B cell (primary cell): Measurements from ENCODE around the gene USP14. TPM values are rescaled to one million over a fixed set of nuclear protein-coding genes. Genes with fewer than 3 reads are reported as not detected.

Experiments
- ATAC-seq: fragments of 200-7000 bp; cut with Tn5 transposase; one replicate; pipeline ENCODE4 v1.10.0; 2021; ENCODE audit warnings: low read depth, mild to moderate bottlenecking, moderate number of reproducible peaks, moderate library complexity
- CTCF ChIA-PET: fragments of 350-600 bp; sonication (Branson Sonifier 250); formaldehyde crosslinking; loops from one replicate; lab custom pipeline; 2021; ENCODE audit warnings: antibody characterized with exemption, inconsistent platforms; lab: Charles Lee
- POLR2A ChIA-PET: fragments of 350-600 bp; sonication (Branson Sonifier 250); formaldehyde crosslinking; loops from one replicate; lab custom pipeline; 2021; ENCODE audit warnings: antibody characterized with exemption; lab: Charles Lee
- DNase-seq: peaks from one replicate; pipeline ENCODE4 v3.0.0; 2013
- H2AFZ ChIP-seq: 2 replicates; pipeline ENCODE4 v1.6.1; 2012; ENCODE audit warnings: mild to moderate bottlenecking, low read depth, low read length; ENCODE audit not compliant: insufficient read depth, poor library complexity, severe bottlenecking
- H3K27ac ChIP-seq, 2 donors: 1 replicate in 1 of 2; 2 replicates in 1 of 2; pipeline ENCODE4 v1.5.1; 2012 to 2013; ENCODE audit warnings: low read length in 2 of 2, mild to moderate bottlenecking in 2 of 2, moderate library complexity in 1 of 2
- H3K27me3 ChIP-seq, 4 experiments: fragments of 200-600 bp in 1 of 4; sonication (generic) in 1 of 4; replicated peaks in 1 of 4; 1 replicate in 2 of 4; 2 replicates in 2 of 4; pipeline versions ENCODE4 v1.6.1 to v1.7.0; 2013 to 2016; ENCODE audit warnings: low read length in 3 of 4, mild to moderate bottlenecking in 2 of 4, mixed read lengths in 1 of 4, moderate library complexity in 1 of 4; ENCODE audit not compliant: insufficient read depth in 4 of 4, control insufficient read depth in 3 of 4; ENCODE audit errors: control extremely low read depth in 1 of 4
- H3K36me3 ChIP-seq, 2 experiments: replicated peaks in 1 of 2; 1 replicate in 1 of 2; 2 replicates in 1 of 2; pipeline versions ENCODE4 v1.6.1 to v1.7.1; 2013; ENCODE audit warnings: low read length in 1 of 2; ENCODE audit not compliant: insufficient read depth in 2 of 2, control insufficient read depth in 1 of 2; ENCODE audit errors: control extremely low read depth in 1 of 2, extremely low read depth in 1 of 2
- H3K4me1 ChIP-seq, 2 donors: fragments of 200-600 bp in 1 of 2; sonication (generic) in 1 of 2; 1 replicate in 1 of 2; 2 replicates in 1 of 2; pipeline versions ENCODE4 v1.5.1 to v1.6.1; 2013 to 2017; ENCODE audit warnings: low read length in 2 of 2; ENCODE audit not compliant: control insufficient read depth in 2 of 2, insufficient read depth in 2 of 2
- H3K4me2 ChIP-seq: replicated peaks from 2 replicates; pipeline ENCODE3; 2012; ENCODE audit warnings: mild to moderate bottlenecking, low read depth, low read length; ENCODE audit not compliant: poor library complexity, severe bottlenecking
- H3K4me3 ChIP-seq, 5 experiments: fragments of 200-600 bp in 1 of 5; sonication (generic) in 1 of 5; 1 replicate in 3 of 5; 2 replicates in 2 of 5; pipeline versions ENCODE4 v1.5.1 to v1.7.0; 2011 to 2016; ENCODE audit warnings: low read length in 4 of 5, mild to moderate bottlenecking in 4 of 5, low read depth in 2 of 5, control low read depth in 1 of 5, moderate library complexity in 1 of 5; ENCODE audit not compliant: insufficient read depth in 1 of 5; ENCODE audit errors: control extremely low read depth in 1 of 5, extremely low read depth in 1 of 5
- H3K79me2 ChIP-seq: fragments of 200-600 bp; sonication (generic); one replicate; pipeline ENCODE4 v1.6.0; 2016; ENCODE audit warnings: low read length; ENCODE audit not compliant: control insufficient read depth, insufficient read depth
- H3K9ac ChIP-seq: fragments of 200-600 bp; sonication (generic); 2 replicates; pipeline ENCODE4 v1.6.1; 2017; ENCODE audit warnings: mild to moderate bottlenecking, low read length, moderate library complexity
- H3K9me3 ChIP-seq, 3 donors: one replicate each; pipeline versions ENCODE4 v1.6.1 to v1.7.1; 2013; ENCODE audit warnings: low read length in 2 of 3; ENCODE audit not compliant: control insufficient read depth in 2 of 3, insufficient read depth in 1 of 3; ENCODE audit errors: control extremely low read depth in 1 of 3
- H4K20me1 ChIP-seq: 2 replicates; pipeline ENCODE4 v1.6.0; 2012; ENCODE audit warnings: mild to moderate bottlenecking, low read length; ENCODE audit not compliant: insufficient read depth, control insufficient read depth, poor library complexity, severe bottlenecking
- H3K27ac Mint-ChIP-seq: one replicate; pipeline ENCODE4 v1.8.0; 2021; ENCODE audit warnings: mixed read lengths
- H3K27me3 Mint-ChIP-seq: one replicate; pipeline ENCODE4 v1.8.0; 2021; ENCODE audit warnings: mixed read lengths
- H3K4me1 Mint-ChIP-seq: one replicate; pipeline ENCODE4 v1.8.0; 2021; ENCODE audit warnings: mixed read lengths
- H3K4me3 Mint-ChIP-seq: one replicate; pipeline ENCODE4 v1.8.0; 2021; ENCODE audit warnings: mixed read lengths
- H3K9me3 Mint-ChIP-seq: one replicate; pipeline ENCODE4 v1.8.0; 2022; ENCODE audit warnings: mixed read lengths; ENCODE audit not compliant: insufficient read depth
- EZH2 ChIP-seq: IDR thresholded peaks from 2 replicates; pipeline ENCODE4 v1.6.1; 2012; ENCODE audit warnings: borderline replicate concordance, low read depth, mild to moderate bottlenecking, moderate library complexity, low read length; ENCODE audit not compliant: insufficient read depth, poor library complexity, severe bottlenecking
- WGBS: methylation state at CpG from one replicate; pipeline ENCODE4 v1.1.5; 2013; ENCODE audit warnings: missing lambda C conversion rate; ENCODE audit not compliant: insufficient coverage; 5-methylcytosine and 5-hydroxymethylcytosine counted together
- intact Hi-C: fragments of 100-400 bp; cut with micrococcal nuclease; formaldehyde crosslinking; loops from one replicate; pipeline ENCODE4 v1.10.0; 2022
- polyA plus RNA-seq: library from polyadenylated mRNA; depleted of rRNA; stranded (reverse); fragments of >200 nt; gene quantifications from 2 replicates; pipeline ENCODE4 v1.2.3, GENCODE V29; 2012
- total RNA-seq, 2 donors: library from RNA; stranded (reverse); fragments of 120-200 nt in 1 of 2; gene quantifications; 1 replicate in 1 of 2; 2 replicates in 1 of 2; pipeline versions ENCODE4 v1.2.3 to v1.2.4, GENCODE V29; 2013 to 2022
- TF ChIP-seq, protein P1 (sequence below): fragments of 200-600 bp; IDR thresholded peaks from one replicate; pipeline ENCODE4 v1.8.0; 2022; ENCODE audit warnings: antibody characterized with exemption, mild to moderate bottlenecking

The USP14 gene
- total and polyA plus RNA-seq, 2 donors (not counting 1 experiment from before 2014, with no cell fraction given) = 6.0 to 38.9 TPM

DNA sequence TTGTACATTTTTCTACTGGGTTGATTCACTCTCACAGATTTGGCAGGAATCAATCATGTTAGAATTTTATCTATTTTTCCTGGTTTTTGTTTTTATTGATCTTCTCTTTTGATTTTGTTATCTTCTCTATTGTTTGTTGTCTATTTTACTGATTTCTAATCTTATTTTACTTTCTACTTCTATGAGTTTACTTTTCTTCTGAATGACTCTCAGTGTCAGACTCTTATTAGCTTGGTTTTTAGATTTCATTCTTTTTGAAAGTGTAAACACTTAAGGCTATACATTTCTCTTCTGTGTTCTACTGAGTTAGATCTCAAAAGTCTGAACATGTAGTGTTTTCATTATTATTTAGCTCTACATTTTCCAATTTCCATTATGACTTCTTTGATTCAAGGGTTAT lies 62.4 kb downstream of the USP14 start:
- Histone ChIP-seq H3K4me1 (no peaks in the 10 kb centered on the region), H3K27ac (peak overlapping the region in 1 of 2 donors; percentile 18), H2AFZ (no peak overlapping the region), H3K9ac (no peak overlapping the region), H3K36me3 (peaks cover 3 to 56% of the 10 kb centered on the region in 2 experiments), H3K9me3 (no peaks in the 10 kb centered on the region), H3K4me2 (no peak overlapping the region), H4K20me1 (no peaks in the 10 kb centered on the region), H3K4me3 (no peak overlapping the region), H3K79me2 (no peaks in the 10 kb centered on the region), H3K27me3 (no peaks in the 10 kb centered on the region)
- no peak overlapping the region for H3K27ac Mint-ChIP-seq
- no peak overlapping the region for H3K4me3 Mint-ChIP-seq
- CTCF ChIA-PET = no interaction called here
- H3K9me3 Mint-ChIP-seq = no peaks in the 10 kb centered on the region
- POLR2A ChIA-PET = no interaction called here
- TF ChIP-seq, protein P1, sequence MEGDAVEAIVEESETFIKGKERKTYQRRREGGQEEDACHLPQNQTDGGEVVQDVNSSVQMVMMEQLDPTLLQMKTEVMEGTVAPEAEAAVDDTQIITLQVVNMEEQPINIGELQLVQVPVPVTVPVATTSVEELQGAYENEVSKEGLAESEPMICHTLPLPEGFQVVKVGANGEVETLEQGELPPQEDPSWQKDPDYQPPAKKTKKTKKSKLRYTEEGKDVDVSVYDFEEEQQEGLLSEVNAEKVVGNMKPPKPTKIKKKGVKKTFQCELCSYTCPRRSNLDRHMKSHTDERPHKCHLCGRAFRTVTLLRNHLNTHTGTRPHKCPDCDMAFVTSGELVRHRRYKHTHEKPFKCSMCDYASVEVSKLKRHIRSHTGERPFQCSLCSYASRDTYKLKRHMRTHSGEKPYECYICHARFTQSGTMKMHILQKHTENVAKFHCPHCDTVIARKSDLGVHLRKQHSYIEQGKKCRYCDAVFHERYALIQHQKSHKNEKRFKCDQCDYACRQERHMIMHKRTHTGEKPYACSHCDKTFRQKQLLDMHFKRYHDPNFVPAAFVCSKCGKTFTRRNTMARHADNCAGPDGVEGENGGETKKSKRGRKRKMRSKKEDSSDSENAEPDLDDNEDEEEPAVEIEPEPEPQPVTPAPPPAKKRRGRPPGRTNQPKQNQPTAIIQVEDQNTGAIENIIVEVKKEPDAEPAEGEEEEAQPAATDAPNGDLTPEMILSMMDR = no peak
- no peak for TF ChIP-seq EZH2
- intact Hi-C loops = no loop called here
- H3K4me1 Mint-ChIP-seq = no peaks in the 10 kb centered on the region
- H3K27me3 Mint-ChIP-seq = no peaks in the 10 kb centered on the region
- no peak for ATAC-seq
- DNase-seq = no peak

DNA sequence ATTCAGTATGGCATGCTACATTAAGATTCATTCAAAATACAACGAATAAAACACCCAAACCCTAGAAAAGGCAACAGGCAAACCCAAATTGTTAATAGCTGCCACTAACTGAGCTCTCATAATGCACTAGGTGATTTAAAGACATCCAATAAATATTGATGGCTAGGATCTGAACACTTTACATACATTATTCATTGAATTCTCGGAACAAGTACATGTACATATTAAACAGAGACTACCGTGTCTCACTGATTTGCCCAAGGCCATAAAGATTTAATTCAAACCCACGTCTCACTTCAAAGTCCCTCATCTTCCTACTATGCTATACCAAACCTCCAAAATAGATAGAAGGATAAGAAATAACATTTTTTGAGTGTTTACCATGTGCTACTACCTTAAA lies 67.4 kb downstream of the USP14 start:
- no peaks in the 10 kb centered on the region for H4K20me1 ChIP-seq
- no peak overlapping the region for H3K9ac ChIP-seq
- H3K4me2 ChIP-seq = no peak overlapping the region
- DNase-seq (no peak), ATAC-seq (no peak)
- H3K27ac ChIP-seq = no peak overlapping the region
- H3K4me3 ChIP-seq = no peak overlapping the region
- intact Hi-C loops = no loop called here
- peaks cover 3 to 35% of the 10 kb centered on the region in 2 experiments for H3K36me3 ChIP-seq
- no peaks in the 10 kb centered on the region for H3K79me2 ChIP-seq
- Mint-ChIP-seq H3K4me3 (no peak overlapping the region), H3K27me3 (no peaks in the 10 kb centered on the region), H3K4me1 (no peaks in the 10 kb centered on the region), H3K27ac (no peak overlapping the region), H3K9me3 (no peaks in the 10 kb centered on the region)
- no peaks in the 10 kb centered on the region for H3K4me1 ChIP-seq
- no peaks in the 10 kb centered on the region for H3K9me3 ChIP-seq
- no peaks in the 10 kb centered on the region for H3K27me3 ChIP-seq
- POLR2A ChIA-PET = no interaction called here
- WGBS = no CpG with 5 or more reads among the region's 4 CpGs
- no peak for TF ChIP-seq EZH2
- TF ChIP-seq, protein P1 = no peak
- CTCF ChIA-PET = no interaction called here
- no peak overlapping the region for H2AFZ ChIP-seq
